ENCODE data around the gene CWC25. TPM values are rescaled to one million over a fixed set of nuclear protein-coding genes. Genes with fewer than 3 reads are reported as not detected.

The CWC25 gene
- total and polyA plus RNA-seq, 2 experiments from 2014 or later = 11.6 to 29.8 TPM

DNA sequence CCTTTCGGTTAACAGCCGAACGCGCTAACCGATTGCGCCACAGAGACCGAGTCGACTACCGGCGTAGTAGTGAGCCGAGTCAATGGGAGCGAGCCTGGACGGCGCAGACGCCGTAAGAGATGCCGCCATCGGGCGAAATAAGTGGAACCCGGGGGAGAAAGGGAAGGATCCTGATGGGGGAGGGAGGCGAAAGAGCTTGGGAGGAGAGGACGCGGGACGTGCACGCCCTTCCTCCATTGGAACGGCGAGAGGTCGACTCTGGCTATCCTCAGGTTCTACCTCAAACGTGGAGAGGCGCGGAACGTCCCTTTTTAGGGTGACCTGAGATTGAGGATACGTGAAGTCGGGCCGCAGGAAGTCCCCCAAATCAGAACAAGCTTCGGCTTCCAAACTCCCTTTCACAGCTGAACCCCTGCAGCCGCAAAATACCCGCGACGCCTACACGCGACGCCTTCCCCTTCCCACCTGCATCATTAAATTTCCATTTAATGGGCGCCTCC, 73.3 kb downstream of the CWC25 start:
- Mint-ChIP-seq H3K4me1 (peaks cover 12% of the 10 kb centered on the region), H3K27ac (peak overlapping the region; percentile 98), H3K4me3 (peak overlapping the region; percentile 97), H3K9me3 (peaks cover 5% of the 10 kb centered on the region), H3K36me3 (ENCODE audit: low read depth) (peaks cover 26% of the 10 kb centered on the region), H3K27me3 (ENCODE audit: insufficient read depth, low read depth, poor library complexity) (peaks cover 27% of the 10 kb centered on the region)
- DNase-seq (ENCODE audit: low spot score) (peak; percentile 90), ATAC-seq (peak; percentile 9)
- Histone ChIP-seq H3K4me1 (ENCODE audit: insufficient read depth) (peaks cover 21% of the 10 kb centered on the region), H3K9me2 (ENCODE audit: insufficient read depth) (no peaks in the 10 kb centered on the region), H3K4me2 (peak overlapping the region; percentile 96), H3K27ac (ENCODE audit: low read depth) (peak overlapping the region; percentile 72), H3F3A (replicated peaks; ENCODE audit: low read depth) (peaks cover 2% of the 10 kb centered on the region; the same call in 1 of the 2 replicates), H4K20me1 (replicated peaks; ENCODE audit: insufficient read depth) (peaks cover 9% of the 10 kb centered on the region), H3K4me3 (peak overlapping the region; percentile 69), H3K79me2 (replicated peaks; ENCODE audit: insufficient read depth) (peaks cover 34% of the 10 kb centered on the region), H2AFZ (peak overlapping the region; percentile 64), H3K27me3 (ENCODE audit: insufficient read depth) (peaks cover 16% of the 10 kb centered on the region), H3K36me3 (ENCODE audit: insufficient read depth) (peaks cover 10% of the 10 kb centered on the region)
- TF ChIP-seq CTCF (conservative IDR thresholded peaks at IDR 0.05; ENCODE audit: low read depth in 2 of 2) (no peak), POLR2AphosphoS5 (IDR thresholded peaks at IDR 0.05; ENCODE audit: low read depth) (peak; percentile 29; the same call in 1 of the 2 replicates), CREB1 (CRISPR knock-in tag; IDR thresholded peaks at IDR 0.05; ENCODE audit: low read depth) (peak; percentile 58; the same call in 1 of the 2 replicates)

DNA sequence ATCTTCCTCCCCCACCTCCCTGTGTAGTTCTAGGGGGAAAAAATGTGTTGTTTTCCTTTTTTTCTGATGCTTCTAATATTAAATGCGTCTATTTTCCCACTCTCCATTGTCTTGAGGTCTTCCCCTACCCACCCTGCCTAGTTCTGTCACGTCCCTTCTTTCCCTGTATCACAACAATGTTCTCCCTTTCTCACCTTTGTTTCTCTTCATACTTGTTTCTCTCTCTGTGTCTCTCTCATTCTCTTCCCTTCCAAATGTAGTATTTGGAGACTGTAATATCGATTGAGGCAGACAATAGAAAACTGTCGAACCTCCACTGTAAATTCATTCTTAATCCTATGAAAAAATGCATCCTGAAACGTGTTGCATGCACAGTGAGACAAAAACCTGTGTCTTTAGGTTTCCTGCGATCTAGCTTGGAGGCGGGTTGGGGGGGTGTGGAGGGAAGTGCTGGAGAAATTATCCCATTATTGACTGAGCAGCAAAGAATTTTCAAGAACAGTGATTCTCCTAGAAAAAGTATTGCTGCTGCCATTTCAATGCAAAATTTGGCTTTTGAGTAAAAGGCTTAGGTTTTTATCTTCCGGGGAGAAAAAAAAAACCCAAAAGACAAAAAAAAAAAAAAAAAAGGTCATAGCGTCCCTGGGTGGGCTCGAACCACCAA, 73.8 kb downstream of the CWC25 start:
- ATAC-seq (no peak), DNase-seq (ENCODE audit: low spot score) (no peak)
- Histone ChIP-seq H3K4me3 (peak overlapping the region; percentile 69), H3K4me2 (peak overlapping the region; percentile 96), H4K20me1 (replicated peaks; ENCODE audit: insufficient read depth) (peaks cover 15% of the 10 kb centered on the region), H3K4me1 (ENCODE audit: insufficient read depth) (peaks cover 27% of the 10 kb centered on the region), H3F3A (replicated peaks; ENCODE audit: low read depth) (peaks cover 2% of the 10 kb centered on the region; the same call in 1 of the 2 replicates), H3K36me3 (ENCODE audit: insufficient read depth) (peaks cover 6% of the 10 kb centered on the region), H3K27me3 (ENCODE audit: insufficient read depth) (peaks cover 16% of the 10 kb centered on the region), H3K79me2 (replicated peaks; ENCODE audit: insufficient read depth) (peaks cover 40% of the 10 kb centered on the region), H3K27ac (ENCODE audit: low read depth) (no peak overlapping the region), H2AFZ (peak overlapping the region; percentile 6; the same call in 1 of the 2 replicates), H3K9me2 (ENCODE audit: insufficient read depth) (no peaks in the 10 kb centered on the region)
- H3K36me3 Mint-ChIP-seq (ENCODE audit: low read depth) = peaks cover 23% of the 10 kb centered on the region
- H3K27ac Mint-ChIP-seq = no peak overlapping the region; the same call in 1 of the 2 replicates
- H3K4me3 Mint-ChIP-seq = peak overlapping the region; percentile 97
- H3K4me1 Mint-ChIP-seq = peaks cover 15% of the 10 kb centered on the region
- H3K27me3 Mint-ChIP-seq (ENCODE audit: insufficient read depth, low read depth, poor library complexity) = peaks cover 30% of the 10 kb centered on the region
- H3K9me3 Mint-ChIP-seq = peaks cover 5% of the 10 kb centered on the region
- TF ChIP-seq JUNB (IDR thresholded peaks at IDR 0.05; ENCODE audit: unreplicated experiment) (no peak), REST (IDR thresholded peaks at IDR 0.05; ENCODE audit: unreplicated experiment) (no peak), CREB1 (CRISPR knock-in tag; IDR thresholded peaks at IDR 0.05; ENCODE audit: low read depth) (no peak), ZNF331 (CRISPR knock-in tag; IDR thresholded peaks at IDR 0.05; ENCODE audit: low read depth) (no peak), EZH2phosphoT487 (IDR thresholded peaks at IDR 0.05; ENCODE audit: unreplicated experiment) (no peak), STAT1 (IDR thresholded peaks at IDR 0.05; ENCODE audit: unreplicated experiment) (no peak), POLR2AphosphoS5 (IDR thresholded peaks at IDR 0.05; ENCODE audit: low read depth) (no peak), NANOG (IDR thresholded peaks at IDR 0.05; ENCODE audit: borderline replicate concordance) (no peak)
- TF ChIP-seq, protein P1, sequence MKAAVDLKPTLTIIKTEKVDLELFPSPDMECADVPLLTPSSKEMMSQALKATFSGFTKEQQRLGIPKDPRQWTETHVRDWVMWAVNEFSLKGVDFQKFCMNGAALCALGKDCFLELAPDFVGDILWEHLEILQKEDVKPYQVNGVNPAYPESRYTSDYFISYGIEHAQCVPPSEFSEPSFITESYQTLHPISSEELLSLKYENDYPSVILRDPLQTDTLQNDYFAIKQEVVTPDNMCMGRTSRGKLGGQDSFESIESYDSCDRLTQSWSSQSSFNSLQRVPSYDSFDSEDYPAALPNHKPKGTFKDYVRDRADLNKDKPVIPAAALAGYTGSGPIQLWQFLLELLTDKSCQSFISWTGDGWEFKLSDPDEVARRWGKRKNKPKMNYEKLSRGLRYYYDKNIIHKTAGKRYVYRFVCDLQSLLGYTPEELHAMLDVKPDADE (IDR thresholded peaks at IDR 0.05) = no peak

Measured in GM23338 (cell line).